Measurements from ENCODE around the gene RGS12.

GRCh38 chr4:3294401-3295241 is 1.8 kb downstream of the RGS12 start:
- TF ChIP-seq TCF12 (IDR thresholded peaks at IDR 0.05) (no peak), CTCF (IDR thresholded peaks at IDR 0.05) (no peak), POLR2AphosphoS5 (IDR thresholded peaks at IDR 0.05; ENCODE audit: low read depth, low read length) (no peak), RAD21 (IDR thresholded peaks at IDR 0.05; ENCODE audit: low read length) (no peak), SIN3A (IDR thresholded peaks at IDR 0.05; ENCODE audit: borderline replicate concordance, low read depth, low read length) (no peak), GATA2 (CRISPR knock-in tag; IDR thresholded peaks at IDR 0.05) (no peak), RFX5 (IDR thresholded peaks at IDR 0.05; ENCODE audit: low read length) (no peak), ZBTB33 (IDR thresholded peaks at IDR 0.05; ENCODE audit: borderline replicate concordance, low read depth) (no peak), EZH2phosphoT487 (IDR thresholded peaks at IDR 0.05; ENCODE audit: borderline replicate concordance, low read depth) (no peak), YY1 (IDR thresholded peaks at IDR 0.05; ENCODE audit: low read depth) (no peak), RCOR1 (IDR thresholded peaks at IDR 0.05; ENCODE audit: low read length) (no peak)

All from SK-N-SH (cell line).